MM.1S (cell line): Measurements from ENCODE around the gene HLA-DPA1.

ENCODE experiments used
- DNase-seq: peaks from one replicate; pipeline ENCODE4 v3.0.0-alpha.2; 2015
- H2AFZ ChIP-seq: fragments of 300-600 bp; sonication (generic); 2 replicates; pipeline ENCODE4 v1.6.0; 2016; ENCODE audit warnings: antibody characterized with exemption, low read length
- H3F3A ChIP-seq: fragments of 300-600 bp; sonication (generic); 2 replicates; pipeline ENCODE4 v1.6.1; 2016; ENCODE audit warnings: mild to moderate bottlenecking, antibody characterized with exemption, low read length, moderate library complexity, mixed read lengths; ENCODE audit not compliant: insufficient read depth
- H3K27ac ChIP-seq: fragments of 300-600 bp; sonication (generic); 2 replicates; pipeline ENCODE4 v1.5.1; 2016; ENCODE audit warnings: mild to moderate bottlenecking, low read length
- H3K27me3 ChIP-seq: fragments of 300-600 bp; sonication (generic); replicated peaks from 2 replicates; pipeline ENCODE4 v1.6.0; 2016; ENCODE audit warnings: low read length; ENCODE audit not compliant: insufficient read depth
- H3K36me3 ChIP-seq: fragments of 300-600 bp; sonication (generic); replicated peaks from 2 replicates; pipeline ENCODE4 v1.6.1; 2016; ENCODE audit warnings: mild to moderate bottlenecking, low read length, mixed read lengths; ENCODE audit not compliant: insufficient read depth
- H3K4me1 ChIP-seq: fragments of 300-600 bp; sonication (generic); 2 replicates; pipeline ENCODE4 v1.6.1; 2016; ENCODE audit warnings: low read length, mixed read lengths
- H3K4me2 ChIP-seq: fragments of 300-600 bp; sonication (generic); 2 replicates; pipeline ENCODE4 v1.6.0; 2016; ENCODE audit warnings: low read depth, low read length
- H3K4me3 ChIP-seq: fragments of 300-600 bp; sonication (generic); 2 replicates; pipeline ENCODE4 v1.5.1; 2016; ENCODE audit warnings: low read length, mixed read lengths
- H3K79me2 ChIP-seq: fragments of 300-600 bp; sonication (generic); 2 replicates; pipeline ENCODE4 v1.6.1; 2016; ENCODE audit warnings: mixed run types, low read length, mixed read lengths
- H3K9ac ChIP-seq: fragments of 300-600 bp; sonication (generic); 2 replicates; pipeline ENCODE4 v1.6.1; 2016; ENCODE audit warnings: low read length, mixed read lengths
- H3K9me2 ChIP-seq: fragments of 300-600 bp; sonication (generic); replicated peaks from 2 replicates; pipeline ENCODE4 v1.6.1; 2016; ENCODE audit warnings: mild to moderate bottlenecking, low read length, mixed read lengths; ENCODE audit not compliant: insufficient read depth
- H3K9me3 ChIP-seq: fragments of 300-600 bp; sonication (generic); replicated peaks from 2 replicates; pipeline ENCODE4 v1.6.1; 2016; ENCODE audit warnings: mild to moderate bottlenecking, low read length, mixed read lengths; ENCODE audit not compliant: insufficient read depth
- H4K20me1 ChIP-seq: fragments of 300-600 bp; sonication (generic); 2 replicates; pipeline ENCODE4 v1.6.1; 2016; ENCODE audit warnings: mild to moderate bottlenecking, low read length, moderate library complexity, mixed read lengths; ENCODE audit not compliant: insufficient read depth
- CTCF ChIP-seq: fragments of 300-600 bp; sonication (generic); IDR thresholded peaks from 2 replicates; pipeline ENCODE4 v1.5.1; 2016; ENCODE audit warnings: antibody characterized with exemption, low read length, mixed read lengths
- EZH2 ChIP-seq: fragments of 300-600 bp; sonication (generic); optimal IDR thresholded peaks from 2 replicates; pipeline ENCODE3; 2017; ENCODE audit warnings: low read depth, mild to moderate bottlenecking, antibody characterized with exemption, low read length, mixed read lengths
- EZH2phosphoT487 ChIP-seq: fragments of 300-600 bp; sonication (generic); IDR thresholded peaks from 2 replicates; pipeline ENCODE4 v1.6.1; 2018; ENCODE audit warnings: antibody characterized with exemption, low read length

HLA-DPA1 gene

DNA sequence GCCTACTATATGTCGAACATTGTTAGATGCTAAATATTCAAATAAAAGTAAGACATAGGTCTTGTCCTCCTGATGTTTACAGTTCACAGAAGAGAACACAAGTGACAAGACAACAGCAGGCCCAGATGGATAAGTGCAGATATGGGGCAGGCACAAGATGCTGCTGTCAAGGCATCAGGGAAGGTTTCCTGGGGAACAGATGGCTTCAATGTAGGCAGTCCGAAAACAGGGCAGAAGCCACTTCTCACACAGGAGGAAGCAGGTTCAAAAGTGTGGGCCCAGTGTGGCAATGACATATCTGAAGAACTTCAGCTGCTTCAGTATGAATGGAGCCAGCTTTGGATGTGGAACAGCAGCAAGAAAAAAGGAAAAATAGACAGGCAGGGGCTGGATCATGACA, 34.9 kb upstream of the HLA-DPA1 start:
- H3K27me3 ChIP-seq = peaks cover 4% of the 10 kb centered on the region; the same call in 1 of the 2 replicates
- no peak overlapping the region for H3K4me3 ChIP-seq
- H3K4me1 ChIP-seq = no peaks in the 10 kb centered on the region
- TF ChIP-seq CTCF (no peak), EZH2phosphoT487 (no peak), EZH2 (no peak)
- no peak overlapping the region for H3K9ac ChIP-seq
- no peaks in the 10 kb centered on the region for H4K20me1 ChIP-seq
- no peak overlapping the region for H3K27ac ChIP-seq
- H3K79me2 ChIP-seq = no peaks in the 10 kb centered on the region
- no peaks in the 10 kb centered on the region for H3K36me3 ChIP-seq
- H3K9me2 ChIP-seq = no peaks in the 10 kb centered on the region
- no peak overlapping the region for H3K4me2 ChIP-seq
- no peaks in the 10 kb centered on the region for H3K9me3 ChIP-seq
- DNase-seq = no peak
- H3F3A ChIP-seq = no peaks in the 10 kb centered on the region
- H2AFZ ChIP-seq = no peak overlapping the region

DNA sequence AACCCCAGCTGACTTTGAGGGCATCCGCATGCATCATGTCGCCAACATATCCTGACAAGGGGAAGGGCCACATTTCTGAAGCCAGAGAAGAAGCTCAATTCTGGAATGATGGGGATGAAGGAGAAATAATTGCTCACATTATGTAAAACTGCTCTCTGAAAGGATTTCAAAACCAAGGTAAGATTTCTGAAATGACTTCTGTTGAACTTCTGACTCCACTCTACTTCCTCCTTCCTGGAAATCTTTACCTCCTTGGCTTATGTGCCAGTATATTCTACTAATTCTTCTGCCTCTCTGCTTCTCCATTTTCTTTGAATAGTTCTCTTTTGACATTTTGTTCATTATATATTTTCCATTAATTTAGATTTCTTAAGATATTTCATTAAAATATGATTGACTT, 34.2 kb upstream of the HLA-DPA1 start:
- Histone ChIP-seq H3K36me3 (no peaks in the 10 kb centered on the region), H3K4me2 (no peak overlapping the region), H3K4me3 (no peak overlapping the region), H4K20me1 (no peaks in the 10 kb centered on the region), H3K9ac (no peak overlapping the region), H3K9me2 (no peaks in the 10 kb centered on the region), H3K4me1 (no peaks in the 10 kb centered on the region), H3F3A (no peaks in the 10 kb centered on the region), H3K27ac (no peak overlapping the region), H2AFZ (no peak overlapping the region), H3K79me2 (no peaks in the 10 kb centered on the region), H3K9me3 (no peaks in the 10 kb centered on the region), H3K27me3 (peaks cover 4% of the 10 kb centered on the region; the same call in 1 of the 2 replicates)
- no peak for DNase-seq
- TF ChIP-seq EZH2phosphoT487 = no peak
- TF ChIP-seq CTCF = no peak
- no peak for TF ChIP-seq EZH2

DNA sequence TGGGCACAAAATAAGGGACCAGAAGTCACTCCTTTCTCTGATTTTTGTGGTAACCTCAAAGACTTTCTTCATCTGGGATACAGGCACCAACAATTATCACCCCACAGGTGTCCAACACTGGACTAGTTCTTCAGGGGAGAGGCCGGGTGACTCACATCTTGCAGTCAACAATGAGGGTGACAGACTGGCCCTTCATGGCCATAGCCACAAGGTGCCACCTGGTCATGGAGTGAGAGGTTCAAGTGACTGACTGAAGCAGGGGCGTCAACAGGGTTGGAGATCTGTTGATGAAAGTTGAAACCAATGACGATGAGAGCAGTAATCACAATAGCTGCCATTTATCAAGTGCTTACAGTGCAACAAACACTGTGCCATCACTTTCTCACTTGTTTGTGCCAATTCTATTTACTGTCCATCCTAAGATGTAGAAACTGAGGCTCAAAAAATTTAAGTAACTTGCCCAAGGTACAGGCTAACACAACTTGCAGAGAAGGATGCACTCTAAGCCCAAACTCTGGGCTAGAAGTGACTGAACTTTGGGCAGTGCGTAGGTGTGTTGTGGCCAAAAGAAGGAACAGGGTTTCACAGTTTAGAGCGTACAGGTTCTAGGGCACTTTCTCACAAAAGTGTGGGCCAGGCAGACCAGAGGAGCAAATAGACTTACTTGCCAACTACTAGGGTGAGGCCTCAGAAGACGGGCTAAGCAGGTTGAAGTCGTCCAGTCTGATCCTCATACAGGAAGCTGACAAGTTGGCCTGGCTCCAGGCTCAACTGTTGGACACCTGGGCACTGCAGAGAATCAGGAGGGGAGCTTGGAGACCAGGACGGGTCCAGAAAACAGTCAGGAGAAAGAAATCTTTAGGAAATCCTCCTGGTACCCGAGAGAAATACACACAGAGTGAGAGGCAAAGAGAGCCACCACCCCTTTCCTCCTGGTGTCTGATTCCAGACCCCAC, 32.7 kb upstream of the HLA-DPA1 start:
- TF ChIP-seq EZH2 = no peak
- TF ChIP-seq CTCF = no peak
- no peak for TF ChIP-seq EZH2phosphoT487
- H3K9ac ChIP-seq = no peak overlapping the region
- no peaks in the 10 kb centered on the region for H3K9me2 ChIP-seq
- no peak overlapping the region for H3K4me2 ChIP-seq
- no peak overlapping the region for H3K27ac ChIP-seq
- H3K79me2 ChIP-seq = no peaks in the 10 kb centered on the region
- no peak overlapping the region for H2AFZ ChIP-seq
- peaks cover 4% of the 10 kb centered on the region; the same call in 1 of the 2 replicates for H3K27me3 ChIP-seq
- H3K4me1 ChIP-seq = no peaks in the 10 kb centered on the region
- H3F3A ChIP-seq = no peaks in the 10 kb centered on the region
- no peaks in the 10 kb centered on the region for H3K9me3 ChIP-seq
- no peak for DNase-seq
- no peak overlapping the region for H3K4me3 ChIP-seq
- H3K36me3 ChIP-seq = no peaks in the 10 kb centered on the region
- no peaks in the 10 kb centered on the region for H4K20me1 ChIP-seq
